GM21576 (cell line): ENCODE data around the gene KIRREL2.

Experiments
- ATAC-seq: cut with Tn5 transposase; IDR thresholded peaks from one replicate; pipeline ENCODE4 v1.9.1; 2021; ENCODE audit warnings: mild to moderate bottlenecking, moderate library complexity; ENCODE audit not compliant: unreplicated experiment

Gene KIRREL2

DNA sequence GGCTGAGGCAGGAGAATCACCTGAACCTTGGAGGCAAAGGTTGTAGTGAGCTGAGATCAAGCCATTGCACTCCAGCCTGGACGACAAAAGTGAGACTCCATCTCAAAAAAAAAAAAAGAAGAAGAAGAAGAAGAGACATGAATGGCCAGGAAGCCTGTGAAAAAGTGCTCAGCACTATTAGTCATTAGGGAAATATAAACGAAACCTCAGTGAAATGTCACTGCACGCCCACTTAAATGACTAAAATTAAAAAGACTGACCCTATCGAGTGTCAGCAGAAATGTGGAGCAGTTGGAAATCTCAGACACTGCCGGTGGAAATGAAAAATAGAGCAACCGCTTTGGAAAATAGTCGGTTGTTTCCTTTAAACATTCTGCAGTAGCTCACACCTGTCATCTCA lies 56.9 kb downstream of the KIRREL2 start:
- ATAC-seq: no peak

DNA sequence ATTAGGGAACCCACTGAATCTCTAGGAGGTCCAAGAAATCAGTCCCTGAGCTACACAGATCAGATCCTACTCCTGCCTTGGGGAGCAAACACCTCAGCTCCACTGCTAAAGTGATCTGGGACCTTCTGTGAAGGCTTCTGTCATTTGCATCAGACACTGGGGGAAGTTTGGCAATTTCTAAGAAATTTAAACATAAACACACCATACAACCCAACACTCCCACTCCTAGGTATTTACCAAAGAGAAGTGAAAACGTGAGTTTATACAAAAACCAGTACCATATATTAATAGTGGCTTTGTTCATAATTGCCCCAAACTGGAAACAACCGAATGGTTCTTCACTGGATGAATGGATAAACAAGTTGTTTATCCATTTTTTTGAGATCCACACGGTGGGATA lies 58.7 kb downstream of the KIRREL2 start:
- no peak for ATAC-seq
